ENCODE measurements around the gene NDUFAB1. TPM values are rescaled to one million over a fixed set of nuclear protein-coding genes. Genes with fewer than 3 reads are reported as not detected.

The NDUFAB1 gene
- total RNA-seq, 1 donor from 2014 or later = 104 TPM

DNA sequence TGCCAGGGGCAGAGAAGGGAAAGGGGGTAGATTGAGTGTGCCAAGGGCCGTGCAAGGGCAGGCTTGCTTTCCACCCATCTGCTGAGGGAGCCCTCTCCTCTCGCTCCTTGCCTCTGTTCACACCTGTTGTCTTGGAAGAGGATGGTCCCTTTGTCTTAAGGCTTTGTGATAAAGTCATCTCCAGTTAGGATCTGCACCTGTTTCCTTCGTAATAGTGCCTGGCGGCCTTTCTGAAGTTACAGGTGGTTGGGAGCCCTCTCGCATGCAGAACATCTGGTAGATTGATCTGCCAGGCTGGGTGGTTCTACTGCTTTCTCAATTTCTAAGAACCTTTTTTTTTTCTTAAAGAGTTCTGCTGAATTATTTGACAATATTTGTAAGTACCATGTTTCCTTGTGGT lies 22.3 kb downstream of the NDUFAB1 start:
- H3K36me3 Mint-ChIP-seq (ENCODE audit: low read depth) = peaks cover 3% of the 10 kb centered on the region
- no peaks in the 10 kb centered on the region for H3K27me3 Mint-ChIP-seq (ENCODE audit: low read depth)
- DNase-seq (ENCODE audit: low read depth, low spot score) = no peak
- TF ChIP-seq, protein P1, sequence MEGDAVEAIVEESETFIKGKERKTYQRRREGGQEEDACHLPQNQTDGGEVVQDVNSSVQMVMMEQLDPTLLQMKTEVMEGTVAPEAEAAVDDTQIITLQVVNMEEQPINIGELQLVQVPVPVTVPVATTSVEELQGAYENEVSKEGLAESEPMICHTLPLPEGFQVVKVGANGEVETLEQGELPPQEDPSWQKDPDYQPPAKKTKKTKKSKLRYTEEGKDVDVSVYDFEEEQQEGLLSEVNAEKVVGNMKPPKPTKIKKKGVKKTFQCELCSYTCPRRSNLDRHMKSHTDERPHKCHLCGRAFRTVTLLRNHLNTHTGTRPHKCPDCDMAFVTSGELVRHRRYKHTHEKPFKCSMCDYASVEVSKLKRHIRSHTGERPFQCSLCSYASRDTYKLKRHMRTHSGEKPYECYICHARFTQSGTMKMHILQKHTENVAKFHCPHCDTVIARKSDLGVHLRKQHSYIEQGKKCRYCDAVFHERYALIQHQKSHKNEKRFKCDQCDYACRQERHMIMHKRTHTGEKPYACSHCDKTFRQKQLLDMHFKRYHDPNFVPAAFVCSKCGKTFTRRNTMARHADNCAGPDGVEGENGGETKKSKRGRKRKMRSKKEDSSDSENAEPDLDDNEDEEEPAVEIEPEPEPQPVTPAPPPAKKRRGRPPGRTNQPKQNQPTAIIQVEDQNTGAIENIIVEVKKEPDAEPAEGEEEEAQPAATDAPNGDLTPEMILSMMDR (conservative IDR thresholded peaks at IDR 0.05) = no peak
- no peak overlapping the region for H3K4me3 Mint-ChIP-seq
- no peaks in the 10 kb centered on the region for H3K9me3 Mint-ChIP-seq
- H3K4me1 Mint-ChIP-seq = no peaks in the 10 kb centered on the region
- H3K27ac Mint-ChIP-seq (ENCODE audit: unreplicated experiment) = no peak overlapping the region

DNA sequence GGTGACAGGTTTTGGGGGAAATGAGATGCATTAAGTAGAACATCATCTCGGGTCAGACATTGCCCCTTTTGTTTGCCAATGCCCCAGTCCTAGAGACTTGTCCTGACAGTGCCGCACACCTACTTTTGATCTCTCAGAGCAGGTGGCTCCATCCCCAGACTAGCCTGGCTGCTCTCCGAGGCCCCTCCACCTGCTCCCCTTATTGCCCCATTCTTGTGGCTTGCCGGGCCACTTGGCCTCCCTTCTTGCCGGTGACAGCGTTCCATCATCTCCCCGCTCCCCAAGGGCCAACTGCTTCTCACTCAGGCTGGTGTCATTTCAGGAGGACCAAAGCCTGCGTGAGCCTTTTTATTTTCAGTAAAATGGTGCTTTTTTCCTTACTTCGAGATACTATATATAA lies 23.7 kb downstream of the NDUFAB1 start:
- TF ChIP-seq, protein P1 (conservative IDR thresholded peaks at IDR 0.05) = no peak
- H3K27me3 Mint-ChIP-seq (ENCODE audit: low read depth) = no peaks in the 10 kb centered on the region
- H3K4me3 Mint-ChIP-seq = no peak overlapping the region
- H3K27ac Mint-ChIP-seq (ENCODE audit: unreplicated experiment) = no peak overlapping the region
- H3K36me3 Mint-ChIP-seq (ENCODE audit: low read depth) = peaks cover 3% of the 10 kb centered on the region
- no peaks in the 10 kb centered on the region for H3K4me1 Mint-ChIP-seq
- DNase-seq (ENCODE audit: low read depth, low spot score) = no peak
- H3K9me3 Mint-ChIP-seq = no peaks in the 10 kb centered on the region

DNA sequence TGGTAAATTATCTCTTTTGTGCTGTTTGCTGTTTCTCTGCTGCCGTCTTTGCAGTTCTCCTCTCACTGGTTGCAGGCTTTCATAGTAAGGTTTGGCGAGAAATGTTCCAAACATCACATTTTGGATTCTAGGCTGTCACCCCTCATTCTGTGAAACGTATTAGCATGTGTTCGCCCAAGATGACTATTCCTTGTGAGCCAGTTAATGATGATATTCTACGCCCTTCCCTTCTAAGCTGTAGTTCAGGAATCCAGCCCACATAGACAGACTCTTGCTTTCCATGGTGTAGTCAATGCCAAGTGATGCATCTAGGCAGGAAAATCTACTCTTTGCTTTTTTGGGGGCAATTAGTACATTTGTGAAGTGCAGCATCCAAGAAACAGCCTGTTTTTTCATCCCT lies 24.2 kb downstream of the NDUFAB1 start:
- DNase-seq (ENCODE audit: low read depth, low spot score) = no peak
- H3K4me3 Mint-ChIP-seq = no peak overlapping the region
- TF ChIP-seq, protein P1 (conservative IDR thresholded peaks at IDR 0.05) = no peak
- H3K36me3 Mint-ChIP-seq (ENCODE audit: low read depth) = peaks cover 3% of the 10 kb centered on the region
- no peaks in the 10 kb centered on the region for H3K4me1 Mint-ChIP-seq
- H3K9me3 Mint-ChIP-seq = no peaks in the 10 kb centered on the region
- H3K27me3 Mint-ChIP-seq (ENCODE audit: low read depth) = no peaks in the 10 kb centered on the region
- H3K27ac Mint-ChIP-seq (ENCODE audit: unreplicated experiment) = no peak overlapping the region

DNA sequence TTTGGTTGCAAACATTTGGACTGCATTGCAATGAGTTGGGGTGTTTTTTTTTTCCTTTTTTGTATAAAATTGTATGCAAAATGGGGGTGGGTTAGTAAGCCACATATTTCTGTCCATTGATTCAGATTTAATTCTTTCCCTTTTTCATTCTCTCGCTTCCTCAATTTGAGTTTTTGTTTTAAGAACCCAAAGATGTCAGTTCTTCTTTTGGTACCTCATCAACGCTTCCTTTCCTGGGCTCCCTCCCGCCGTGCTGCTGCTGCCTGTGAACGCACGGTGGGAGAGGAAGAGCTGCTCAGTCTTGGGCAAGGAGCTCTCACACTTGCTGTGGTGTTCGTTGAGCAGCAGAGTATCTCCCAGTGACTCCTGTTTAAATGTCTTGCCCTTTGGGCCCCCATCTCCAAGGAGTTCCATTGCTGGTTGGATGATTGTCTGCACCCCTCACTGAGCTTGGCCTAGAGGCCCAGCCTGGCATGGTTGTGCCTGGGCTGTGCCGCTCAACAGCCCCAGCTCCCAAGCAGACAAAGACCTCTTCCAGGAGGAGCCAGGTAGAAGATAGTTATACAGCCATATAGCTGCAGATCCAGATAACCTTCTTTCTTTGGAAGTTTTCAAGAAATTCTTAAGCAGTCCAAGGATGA lies 25.0 kb downstream of the NDUFAB1 start:
- no peaks in the 10 kb centered on the region for H3K4me1 Mint-ChIP-seq
- H3K36me3 Mint-ChIP-seq (ENCODE audit: low read depth) = peaks cover 3% of the 10 kb centered on the region
- no peaks in the 10 kb centered on the region for H3K27me3 Mint-ChIP-seq (ENCODE audit: low read depth)
- TF ChIP-seq, protein P1 (conservative IDR thresholded peaks at IDR 0.05) = no peak
- no peak for DNase-seq (ENCODE audit: low read depth, low spot score)
- H3K4me3 Mint-ChIP-seq = no peak overlapping the region
- H3K9me3 Mint-ChIP-seq = no peaks in the 10 kb centered on the region
- H3K27ac Mint-ChIP-seq (ENCODE audit: unreplicated experiment) = no peak overlapping the region

DNA sequence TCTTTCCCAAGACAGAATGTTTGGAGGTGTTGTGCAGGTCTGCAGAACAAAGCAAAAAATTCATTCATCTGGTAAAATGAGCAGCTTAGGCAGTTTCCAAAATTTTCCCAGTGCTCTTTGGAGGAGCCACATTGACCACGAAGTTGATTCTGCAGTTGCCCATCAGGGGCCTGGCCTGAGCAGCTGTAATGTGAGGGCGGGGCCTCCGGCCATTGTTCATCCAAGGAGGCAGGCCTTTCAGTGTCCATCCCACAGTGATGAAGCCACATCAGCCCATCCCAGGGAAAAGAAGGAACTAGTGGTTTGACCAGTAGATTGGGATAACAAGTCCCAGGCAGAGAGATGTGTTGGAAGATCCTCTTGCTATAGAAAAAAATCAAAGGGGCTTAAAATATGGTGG lies 28.5 kb downstream of the NDUFAB1 start:
- Mint-ChIP-seq H3K4me3 (no peak overlapping the region), H3K36me3 (ENCODE audit: low read depth) (peaks cover 10% of the 10 kb centered on the region), H3K4me1 (no peaks in the 10 kb centered on the region), H3K9me3 (no peaks in the 10 kb centered on the region), H3K27ac (ENCODE audit: unreplicated experiment) (no peak overlapping the region), H3K27me3 (ENCODE audit: low read depth) (no peaks in the 10 kb centered on the region)
- TF ChIP-seq, protein P1 (conservative IDR thresholded peaks at IDR 0.05) = no peak
- DNase-seq (ENCODE audit: low read depth, low spot score) = no peak

All from neural crest cell (in vitro differentiated cells).